Measurements from ENCODE around the gene WDR19. TPM values are rescaled to one million over a fixed set of nuclear protein-coding genes. Genes with fewer than 3 reads are reported as not detected.

Gene WDR19
- total RNA-seq, 1 experiment from 2014 or later, result 23.3 TPM

GRCh38 chr4:39233783-39234182, 51.5 kb downstream of the WDR19 start:
- H2BK5ac ChIP-seq (ENCODE audit: insufficient read length, low read length), result no peak overlapping the region
- no peak overlapping the region for H3K14ac ChIP-seq (ENCODE audit: insufficient read depth, low read length)
- H3K9me3 ChIP-seq (ENCODE audit: control insufficient read depth, low read depth, low read length), result no peaks in the 10 kb centered on the region
- no peaks in the 10 kb centered on the region for H3K27me3 ChIP-seq (ENCODE audit: insufficient read depth, low read length)
- H2AK5ac ChIP-seq (ENCODE audit: insufficient read length, low read length), result no peak overlapping the region
- no peak overlapping the region for H3K27ac ChIP-seq (ENCODE audit: insufficient read length, low read depth, low read length)
- no peaks in the 10 kb centered on the region for H3K4me1 ChIP-seq (ENCODE audit: insufficient read depth, low read length)
- no peaks in the 10 kb centered on the region for H3K79me2 ChIP-seq (ENCODE audit: insufficient read depth, low read length)
- Mint-ChIP-seq H3K27me3 (ENCODE audit: low read depth) (no peaks in the 10 kb centered on the region), H3K36me3 (ENCODE audit: insufficient read depth in 1 of 3, low read depth in 3 of 3) (peaks cover 0 to 9% (median 3%) of the 10 kb centered on the region in 3 experiments; a peak in 2 of 7 replicates), H3K27ac (no peak overlapping the region; a peak in 1 of 7 replicates), H3K4me1 (no peaks in the 10 kb centered on the region), H3K4me3 (no peak overlapping the region), H3K9me3 (no peaks in the 10 kb centered on the region)
- H2BK120ac ChIP-seq (ENCODE audit: low read depth, low read length, poor library complexity, severe bottlenecking), result no peak overlapping the region
- no peak overlapping the region for H3K23ac ChIP-seq (ENCODE audit: insufficient read length, low read depth, low read length)
- WGBS (ENCODE audit: extremely low coverage, insufficient read length, low lambda C conversion rate), result no CpG with 5 or more reads among the region's 1 CpG
- no peaks in the 10 kb centered on the region for H3K79me1 ChIP-seq (ENCODE audit: insufficient read depth, low read depth, low read length, poor library complexity, severe bottlenecking)
- no peak overlapping the region for H3T11ph ChIP-seq (ENCODE audit: low read length)
- no peak overlapping the region for H3K4ac ChIP-seq (ENCODE audit: low read depth, low read length)
- no peak overlapping the region for H2BK15ac ChIP-seq (ENCODE audit: low read depth, low read length)
- H3K23me2 ChIP-seq (ENCODE audit: insufficient read length, low read depth, low read length, poor library complexity, severe bottlenecking), result no peaks in the 10 kb centered on the region
- no peak overlapping the region for H3K56ac ChIP-seq (ENCODE audit: insufficient read length, low read depth, low read length)
- no peak overlapping the region for H3K18ac ChIP-seq (ENCODE audit: insufficient read length, low read depth, low read length)
- no peak overlapping the region for H4K91ac ChIP-seq (ENCODE audit: insufficient read length, low read depth, low read length)
- no peak overlapping the region for H3K4me2 ChIP-seq (ENCODE audit: insufficient read depth, insufficient read length, low read length)
- H4K20me1 ChIP-seq (ENCODE audit: control insufficient read depth, insufficient read depth, insufficient read length), result no peaks in the 10 kb centered on the region
- no peak overlapping the region for H2AFZ ChIP-seq (ENCODE audit: low read length)
- TF ChIP-seq CTCF (conservative IDR thresholded peaks at IDR 0.05), result no peak
- no peak overlapping the region for H3K9ac ChIP-seq (ENCODE audit: extremely low read depth, insufficient read length, low read length)
- H2BK20ac ChIP-seq (ENCODE audit: low read depth, low read length, poor library complexity, severe bottlenecking), result no peak overlapping the region
- H4K5ac ChIP-seq (ENCODE audit: insufficient read length, low read depth, low read length), result no peak overlapping the region
- H4K8ac ChIP-seq (replicated peaks; ENCODE audit: insufficient read length, low read depth, low read length), result no peak overlapping the region
- H2BK12ac ChIP-seq (ENCODE audit: insufficient read length, low read depth, low read length), result no peak overlapping the region
- DNase-seq, result no peak
